SK-N-SH (cell line): ENCODE data around the gene MBP. TPM values are rescaled to one million over a fixed set of nuclear protein-coding genes. Genes with fewer than 3 reads are reported as not detected.

Experiments
- CTCF ChIA-PET: fragments of 300-600, 350-600 bp; formaldehyde crosslinking; extraction: SDS; loops from one replicate; lab custom pipeline; 2021; lab: Yijun Ruan, JAX
- POLR2A ChIA-PET: fragments of 350-600 bp; sonication (Branson Sonifier 250); formaldehyde crosslinking; extraction: SDS; loops from one replicate; lab custom pipeline; 2020; ENCODE audit warnings: antibody characterized with exemption, inconsistent platforms; lab: Yijun Ruan, JAX
- DNase-seq: peaks from one replicate; pipeline ENCODE4 v3.0.0; 2012
- H2AFZ ChIP-seq: fragments of 200-600 bp; sonication (generic); 2 replicates; pipeline ENCODE4 v1.8.1; 2016; ENCODE audit warnings: antibody characterized with exemption, mild to moderate bottlenecking, low read depth
- H3F3A ChIP-seq: fragments of 200-600 bp; sonication (generic); replicated peaks from 2 replicates; pipeline ENCODE3; 2016; ENCODE audit warnings: antibody characterized with exemption, mild to moderate bottlenecking; ENCODE audit not compliant: insufficient read depth
- H3K27ac ChIP-seq, 2 experiments: fragments of 200-500 bp in 1 of 2; fragments of 200-600 bp in 1 of 2; sonication (Bioruptor generic) in 1 of 2; sonication (generic), shearing (Covaris generic) in 1 of 2; 2 replicates each; pipeline versions ENCODE4 v1.5.1 to v1.6.1; 2014 to 2016; ENCODE audit warnings: low read depth in 2 of 2, inconsistent platforms in 1 of 2, low read length in 1 of 2, mild to moderate bottlenecking in 1 of 2, mixed read lengths in 1 of 2
- H3K27me3 ChIP-seq: fragments of 200-600 bp; sonication (generic), shearing (Covaris generic); 2 replicates; pipeline ENCODE4 v1.6.1; 2016; ENCODE audit warnings: mixed run types; ENCODE audit not compliant: insufficient read depth
- H3K36me3 ChIP-seq, 2 experiments: fragments of 200-500 bp in 1 of 2; fragments of 200-600 bp in 1 of 2; sonication (Bioruptor generic) in 1 of 2; sonication (generic) in 1 of 2; replicated peaks in 1 of 2; 2 replicates each; pipeline versions ENCODE3 to v1.5.1; 2014 to 2016; ENCODE audit warnings: low read length in 1 of 2, mild to moderate bottlenecking in 1 of 2; ENCODE audit not compliant: insufficient read depth in 2 of 2, control insufficient read depth in 1 of 2
- H3K4me1 ChIP-seq, 2 experiments: fragments of 200-500 bp in 1 of 2; fragments of 200-600 bp in 1 of 2; sonication (Bioruptor generic) in 1 of 2; sonication (generic), shearing (Covaris generic) in 1 of 2; 2 replicates each; pipeline versions ENCODE4 v1.5.1 to v1.6.1; 2014 to 2016; ENCODE audit warnings: low read depth in 1 of 2, low read length in 1 of 2, mixed run types in 1 of 2; ENCODE audit not compliant: insufficient read depth in 2 of 2, control insufficient read depth in 1 of 2
- H3K4me2 ChIP-seq: fragments of 200-600 bp; sonication (generic), shearing (Covaris generic); 2 replicates; pipeline ENCODE4 v1.6.1; 2017; ENCODE audit warnings: mixed run types
- H3K4me3 ChIP-seq, 2 experiments: fragments of 200-500 bp in 1 of 2; fragments of 200-600 bp in 1 of 2; sonication (Bioruptor generic) in 1 of 2; sonication (generic), shearing (Covaris generic) in 1 of 2; 2 replicates each; pipeline versions ENCODE4 v1.5.1 to v1.8.1; 2014 to 2016; ENCODE audit warnings: low read depth in 2 of 2, inconsistent platforms in 1 of 2, low read length in 1 of 2, mild to moderate bottlenecking in 1 of 2, mixed read lengths in 1 of 2, moderate library complexity in 1 of 2
- H3K79me2 ChIP-seq: fragments of 200-600 bp; sonication (generic); 2 replicates; pipeline ENCODE4 v1.8.1; 2017; ENCODE audit warnings: mild to moderate bottlenecking; ENCODE audit not compliant: insufficient read depth
- H3K9ac ChIP-seq: fragments of 200-600 bp; sonication (generic); 2 replicates; pipeline ENCODE4 v1.6.1; 2017; ENCODE audit warnings: mixed run types
- H3K9me2 ChIP-seq: fragments of 200-600 bp; sonication (generic); 2 replicates; pipeline ENCODE4 v1.6.1; 2017; ENCODE audit warnings: mixed run types
- H3K9me3 ChIP-seq: fragments of 200-600 bp; sonication (generic); 2 replicates; pipeline ENCODE4 v1.6.1; 2017; ENCODE audit warnings: mixed run types, mild to moderate bottlenecking, moderate library complexity
- H4K20me1 ChIP-seq: fragments of 200-600 bp; sonication (generic); 2 replicates; pipeline ENCODE4 v1.6.1; 2017; ENCODE audit warnings: mild to moderate bottlenecking, mixed run types; ENCODE audit not compliant: insufficient read depth
- ELF1 ChIP-seq: IDR thresholded peaks from 2 replicates; pipeline ENCODE4 v1.4.0; 2012
- GATA2 ChIP-seq: sonication (generic); formaldehyde crosslinking; IDR thresholded peaks from 2 replicates; pipeline ENCODE4 v1.5.0; 2020; ENCODE audit warnings: mild to moderate bottlenecking, missing genetic modification reagents
- IRF3 ChIP-seq: fragments of 150-350 bp; IDR thresholded peaks from 2 replicates; pipeline ENCODE4 v1.6.1; 2016; ENCODE audit warnings: mild to moderate bottlenecking, low read depth, low read length
- MXI1 ChIP-seq: IDR thresholded peaks from 2 replicates; pipeline ENCODE4 v1.6.1; 2012; ENCODE audit warnings: mild to moderate bottlenecking, low read depth, low read length, improper control_type of control experiment
- NFIC ChIP-seq: IDR thresholded peaks from 2 replicates; pipeline ENCODE4 v1.4.0; 2012; ENCODE audit warnings: borderline replicate concordance
- NRF1 ChIP-seq: IDR thresholded peaks from 2 replicates; pipeline ENCODE4 v1.6.1; 2012; ENCODE audit warnings: low read depth, mild to moderate bottlenecking, low read length
- PBX3 ChIP-seq: IDR thresholded peaks from 2 replicates; pipeline ENCODE4; 2012
- RAD21 ChIP-seq: IDR thresholded peaks from 2 replicates; pipeline ENCODE4 v1.6.1; 2012; ENCODE audit warnings: mild to moderate bottlenecking, low read length
- TAF1 ChIP-seq: IDR thresholded peaks from 2 replicates; pipeline ENCODE4 v1.6.1; 2012; ENCODE audit warnings: low read depth, mild to moderate bottlenecking, low read length, moderate library complexity, borderline replicate concordance
- TCF12 ChIP-seq: IDR thresholded peaks from 2 replicates; pipeline ENCODE4 v1.4.0; 2012
- USF2 ChIP-seq: fragments of 150-350 bp; IDR thresholded peaks from 2 replicates; pipeline ENCODE4 v1.6.1; 2017; ENCODE audit warnings: antibody characterized with exemption, low read length, low read depth, borderline replicate concordance
- WGBS: methylation state at CpG from one replicate; pipeline ENCODE4 v1.1.6; 2017; ENCODE audit warnings: low lambda C conversion rate; 5-methylcytosine and 5-hydroxymethylcytosine counted together
- polyA plus RNA-seq, 3 experiments: library from polyadenylated mRNA; depleted of rRNA; stranded (reverse); fragments of >200 nt; gene quantifications; 2 replicates each; pipeline ENCODE4 v1.2.3, GENCODE V29; 2012
- TF ChIP-seq, protein P1 (sequence below): IDR thresholded peaks from 2 replicates; pipeline ENCODE4 v1.4.0; 2012; ENCODE audit warnings: low read depth, borderline replicate concordance

The MBP gene
- polyA plus RNA-seq, 1 of the 3 experiments (the other 2 are of a cell fraction): 1.6 TPM

- WGBS: 65% methylated on average over 16 of the region's 16 CpGs
These were observed 13.9 kb upstream of the MBP start for GRCh38 chr18:77146249-77147080.

More at GRCh38 chr18:77146249-77147080, 13.9 kb upstream of the MBP start:
- H3F3A ChIP-seq: no peaks in the 10 kb centered on the region
- no peak overlapping the region for H3K27ac ChIP-seq
- TF ChIP-seq TAF1 (no peak), PBX3 (no peak), ELF1 (no peak), RAD21 (no peak), TCF12 (no peak), MXI1 (no peak), USF2 (no peak), NRF1 (no peak), IRF3 (no peak), NFIC (no peak), GATA2 (CRISPR knock-in tag) (no peak)
- TF ChIP-seq, protein P1, sequence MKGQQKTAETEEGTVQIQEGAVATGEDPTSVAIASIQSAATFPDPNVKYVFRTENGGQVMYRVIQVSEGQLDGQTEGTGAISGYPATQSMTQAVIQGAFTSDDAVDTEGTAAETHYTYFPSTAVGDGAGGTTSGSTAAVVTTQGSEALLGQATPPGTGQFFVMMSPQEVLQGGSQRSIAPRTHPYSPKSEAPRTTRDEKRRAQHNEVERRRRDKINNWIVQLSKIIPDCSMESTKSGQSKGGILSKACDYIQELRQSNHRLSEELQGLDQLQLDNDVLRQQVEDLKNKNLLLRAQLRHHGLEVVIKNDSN: no peak
- no peaks in the 10 kb centered on the region for H3K79me2 ChIP-seq
- no peak overlapping the region for H3K4me3 ChIP-seq
- no peaks in the 10 kb centered on the region; the same call in 1 of the 2 replicates for H3K27me3 ChIP-seq
- DNase-seq: no peak
- H3K4me2 ChIP-seq: no peak overlapping the region
- POLR2A ChIA-PET: interaction anchor here (1.9 kb wide), 1 partner anchor 8 kb away, joined by 4 read pairs; no protein-coding TSS in a partner anchor
- H3K4me1 ChIP-seq: no peaks in the 10 kb centered on the region
- H2AFZ ChIP-seq: no peak overlapping the region
- no peaks in the 10 kb centered on the region for H3K9me2 ChIP-seq
- H3K9me3 ChIP-seq: no peaks in the 10 kb centered on the region
- no peak overlapping the region for H3K9ac ChIP-seq
- no peaks in the 10 kb centered on the region for H4K20me1 ChIP-seq
- H3K36me3 ChIP-seq: no peaks in the 10 kb centered on the region
- CTCF ChIA-PET: no interaction called here
